ENCODE data around the gene TMX3.

The TMX3 gene

DNA sequence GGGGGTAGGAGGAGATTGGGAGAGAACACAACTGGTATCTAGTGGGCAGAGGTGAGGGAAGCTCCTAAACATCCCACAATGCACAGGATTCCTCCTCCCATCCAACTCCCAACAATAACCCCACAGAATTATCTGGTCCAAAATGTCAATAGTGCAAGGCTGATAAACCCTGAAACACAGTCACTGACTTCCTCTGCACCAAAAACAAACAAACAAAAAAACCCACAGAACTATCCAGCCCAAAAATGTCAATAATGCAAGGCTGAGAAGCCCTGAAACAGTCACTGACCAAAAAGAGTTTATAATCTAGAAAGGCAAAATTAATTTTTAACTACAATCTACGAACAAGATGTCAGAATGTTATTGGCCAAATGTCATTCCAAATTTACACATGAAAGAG lies 9.8 kb downstream of the TMX3 start:
- DNase-seq, result no peak

DNA sequence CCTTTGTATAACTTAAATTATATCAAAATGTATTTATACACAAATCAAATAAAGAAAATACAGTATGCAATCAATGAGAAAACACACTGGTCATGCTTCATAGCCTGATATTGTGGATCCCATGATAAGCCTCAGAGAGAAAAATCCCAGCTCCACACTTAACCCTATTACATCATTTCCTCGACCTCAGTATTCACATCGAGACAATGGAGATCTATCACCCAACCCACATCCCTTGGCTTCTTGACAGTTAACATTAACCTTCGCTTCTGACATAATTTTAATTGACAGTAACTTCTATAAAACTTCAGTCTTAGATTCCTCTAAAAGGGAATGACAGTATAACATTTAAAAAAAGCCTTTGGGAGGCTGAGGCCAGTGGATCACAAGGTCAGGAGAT lies 11.6 kb downstream of the TMX3 start:
- no peak for DNase-seq

DNA sequence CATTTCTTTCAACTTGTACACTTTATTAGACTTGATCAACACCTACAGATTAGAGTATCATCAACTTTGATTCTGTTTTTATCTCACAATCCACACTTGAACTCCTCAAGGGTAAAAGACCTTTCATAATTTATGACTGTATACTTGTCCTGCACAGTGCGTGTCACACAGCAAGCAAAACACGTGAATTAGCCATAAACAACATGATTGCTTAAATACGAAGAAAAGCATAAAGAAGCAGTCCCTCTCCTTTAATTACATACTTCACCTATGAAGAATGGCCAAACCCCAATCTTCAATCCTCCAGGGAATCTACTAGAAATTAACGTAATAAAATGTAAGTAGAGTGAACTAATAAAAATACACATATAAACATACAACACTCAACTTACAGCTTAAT lies 13.6 kb downstream of the TMX3 start:
- DNase-seq, result no peak

DNA sequence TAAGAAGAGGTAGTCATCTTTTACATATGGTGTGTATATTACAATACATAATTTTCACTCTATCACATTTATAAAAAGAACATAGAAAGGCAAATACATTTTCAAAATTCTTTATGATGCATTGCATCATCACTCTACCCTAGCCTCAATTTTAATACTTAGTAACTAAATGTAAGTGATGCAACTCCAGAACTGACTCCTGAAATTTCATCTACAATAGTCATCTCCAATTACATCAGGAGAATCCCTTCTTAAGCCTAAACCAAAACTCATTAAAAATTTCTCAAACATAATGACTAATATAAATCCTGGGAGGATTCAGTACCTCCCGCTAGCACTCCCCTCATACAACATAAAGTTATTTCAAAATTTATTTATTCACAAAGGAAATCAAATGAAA lies 15.9 kb downstream of the TMX3 start:
- no peak for DNase-seq

DNA sequence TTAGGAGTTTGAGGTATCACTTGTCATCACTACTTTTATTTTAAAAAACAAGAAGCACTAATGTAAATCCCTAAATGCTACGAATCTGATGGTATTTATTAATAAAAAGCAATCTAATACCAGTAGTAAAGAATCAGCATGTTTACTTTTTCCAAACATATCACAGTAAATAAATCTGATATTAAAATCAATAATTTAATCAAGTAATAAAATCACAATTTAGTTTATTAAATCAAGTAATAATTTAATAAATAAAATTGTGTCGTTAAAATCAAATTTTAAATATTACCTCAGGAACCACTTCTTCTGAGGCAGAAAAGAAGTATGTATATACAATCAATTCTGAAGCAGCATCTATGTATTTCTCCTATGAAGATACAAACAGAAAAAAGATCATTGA lies 18.0 kb downstream of the TMX3 start:
- DNase-seq, result no peak

DNA sequence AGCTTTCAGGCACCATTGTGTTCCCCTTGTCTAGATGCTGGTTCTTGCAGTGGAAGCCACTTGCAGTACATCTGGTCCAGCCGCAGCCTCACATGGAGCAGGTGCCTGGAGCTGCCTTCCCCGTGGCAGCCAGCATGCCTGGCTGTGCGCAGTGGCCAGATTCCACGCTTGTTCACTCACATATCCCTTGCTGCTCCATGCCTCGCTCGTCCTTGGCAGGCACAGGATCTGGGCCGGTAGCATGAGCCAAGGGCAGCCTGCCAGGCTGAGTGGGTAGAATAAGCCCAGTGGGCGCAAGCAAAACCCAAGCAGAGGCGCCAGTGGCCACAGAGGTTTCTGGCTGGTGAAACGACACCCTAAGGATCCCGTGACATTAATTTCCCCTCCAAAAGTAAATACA lies 20.6 kb downstream of the TMX3 start:
- no peak for DNase-seq

DNA sequence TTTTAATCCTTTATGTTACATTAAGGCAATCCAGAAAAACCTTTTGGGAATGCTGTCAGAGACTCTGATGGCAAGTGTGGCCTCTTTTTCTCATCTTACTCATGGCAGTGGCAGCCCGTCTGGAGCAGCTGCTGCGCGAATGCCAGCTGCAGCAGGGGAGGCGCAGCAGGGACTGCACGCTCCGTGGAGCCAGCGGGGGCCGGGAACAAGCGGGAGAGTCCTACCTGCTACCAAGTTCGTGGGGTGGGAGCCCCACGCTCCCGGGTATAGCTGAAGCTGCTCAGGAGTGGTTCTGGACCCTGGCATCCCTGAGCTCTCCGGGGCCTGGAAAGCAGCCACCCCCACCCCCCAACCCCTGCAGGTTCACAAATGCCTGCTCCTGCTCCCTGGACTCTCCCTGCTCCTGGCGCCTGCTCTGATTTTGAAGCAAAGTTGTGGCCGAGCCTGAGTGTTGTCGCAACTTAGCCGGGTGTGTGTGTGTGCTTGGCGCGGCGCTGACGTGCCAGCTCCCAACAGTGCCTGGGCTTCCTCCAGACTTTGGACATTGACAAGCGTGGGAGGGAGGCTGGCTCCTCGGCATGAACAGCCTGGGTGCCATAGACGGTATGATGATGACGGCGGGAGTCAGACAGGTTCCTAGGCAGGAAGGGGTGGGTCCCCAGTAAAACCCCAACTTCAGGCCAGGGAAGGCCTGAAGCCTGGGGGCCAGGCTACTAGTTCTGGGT lies 21.7 kb downstream of the TMX3 start:
- DNase-seq, result no peak

DNA sequence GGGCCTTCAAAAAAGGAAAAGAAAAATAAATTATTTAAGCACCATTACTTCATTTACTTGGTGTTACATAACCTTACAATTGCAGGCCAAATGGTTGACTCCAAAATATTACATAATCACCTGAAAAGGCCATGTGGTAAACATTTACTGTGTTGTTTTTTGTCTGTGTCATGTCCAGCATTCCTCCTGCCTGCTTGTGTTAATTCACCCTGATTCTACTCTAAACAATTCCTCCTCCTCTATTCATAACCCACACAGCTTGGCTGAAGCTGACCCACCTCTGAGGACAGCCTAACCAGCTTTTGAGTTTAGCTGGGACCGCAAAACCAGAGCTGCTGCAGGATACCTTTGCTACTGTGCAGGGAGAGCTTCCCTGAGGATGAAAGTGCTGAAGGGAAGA lies 35.4 kb downstream of the TMX3 start:
- no peak for DNase-seq

DNA sequence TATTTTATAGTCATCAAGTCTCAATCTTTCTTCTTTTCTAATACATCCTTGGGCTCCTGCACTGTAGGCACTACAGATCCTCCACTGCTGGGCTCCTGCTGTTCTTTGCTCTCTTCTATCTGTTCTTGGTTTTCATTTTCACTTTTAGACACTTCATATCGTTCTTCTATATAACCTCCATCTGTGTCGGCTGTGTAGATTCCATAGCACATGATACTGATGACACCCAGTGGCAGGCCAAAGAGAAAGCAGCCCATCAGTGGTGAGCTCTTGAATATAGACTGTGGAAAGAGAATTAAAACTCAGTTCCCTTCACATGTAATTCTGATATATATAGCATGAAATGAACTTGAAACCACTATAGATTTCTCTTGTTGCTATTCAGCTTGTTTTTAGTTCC lies 38.0 kb downstream of the TMX3 start:
- peak; percentile 16 for DNase-seq

DNA sequence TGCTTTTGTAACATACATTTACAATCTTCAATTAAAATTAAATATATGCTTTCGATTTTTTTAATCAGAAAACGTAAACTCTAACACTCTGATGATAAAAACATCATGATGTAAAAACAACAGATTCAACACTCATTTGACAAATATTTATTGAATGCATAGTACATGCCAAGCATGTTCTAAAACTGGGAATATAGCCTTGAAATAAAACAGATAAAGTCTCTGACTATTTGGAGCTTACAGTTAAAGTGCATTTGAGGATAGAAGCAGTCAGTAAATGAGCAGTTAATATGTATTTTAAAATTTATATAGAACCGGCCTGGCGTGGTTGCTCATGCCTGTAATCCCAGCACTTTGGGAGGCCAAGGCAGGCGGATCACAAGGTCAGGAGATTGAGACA lies 47.8 kb downstream of the TMX3 start:
- DNase-seq, result no peak

DNA sequence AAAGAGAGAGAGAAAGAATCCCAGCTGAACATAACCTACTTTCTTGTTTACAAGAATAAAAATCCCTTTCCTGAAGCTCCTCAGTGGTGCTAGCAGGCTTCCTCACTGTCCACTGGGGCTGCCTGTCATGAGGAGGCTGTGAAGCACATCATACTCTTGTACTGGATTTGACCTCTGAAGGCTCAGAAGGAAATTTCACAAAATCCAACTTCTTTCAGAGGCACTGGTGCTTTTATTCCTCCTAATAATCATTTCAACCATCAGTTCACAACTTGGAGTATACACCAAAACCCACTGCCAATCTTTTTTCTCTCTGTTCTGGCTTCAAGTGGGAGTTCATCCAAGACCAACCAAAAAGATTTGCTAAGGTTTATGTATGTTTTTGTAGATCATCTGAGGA lies 48.5 kb downstream of the TMX3 start:
- DNase-seq, result no peak

DNA sequence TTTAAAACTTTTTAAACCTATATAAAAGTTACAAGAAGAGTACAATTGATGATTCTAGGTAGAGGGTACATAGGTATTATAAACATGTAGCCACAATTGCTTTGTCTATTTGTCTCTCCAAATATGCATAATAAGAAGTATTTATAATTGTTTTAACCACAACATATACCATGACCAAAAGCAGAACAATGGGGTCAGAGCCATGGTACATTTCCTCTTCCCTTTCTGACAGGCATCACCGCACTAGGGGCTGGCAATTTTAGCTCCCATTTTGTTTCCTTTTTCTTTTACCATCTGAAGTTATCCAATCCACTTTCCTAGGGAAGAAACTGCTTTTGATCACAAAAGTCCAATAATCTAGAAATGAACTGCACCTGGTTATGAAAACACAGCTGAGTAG lies 49.3 kb downstream of the TMX3 start:
- DNase-seq, result no peak

DNA sequence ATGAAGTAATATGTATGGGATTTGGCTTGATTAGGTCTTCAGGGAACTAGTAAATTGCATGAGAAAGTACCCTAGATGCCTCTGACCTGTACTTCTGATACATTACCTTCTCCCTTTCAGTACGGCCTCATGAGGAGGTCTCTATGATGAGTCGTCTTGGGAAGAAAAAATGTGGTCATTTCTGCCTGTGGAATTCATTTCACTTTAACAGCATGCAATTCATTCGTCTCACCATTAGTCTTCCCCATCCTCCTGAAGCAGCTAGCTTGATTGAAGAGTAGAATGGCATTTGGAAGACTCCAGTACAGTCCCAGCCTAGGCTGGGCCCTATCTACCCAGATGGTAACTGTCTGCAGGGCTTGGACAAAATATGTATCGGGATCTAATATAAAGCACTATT lies 52.2 kb downstream of the TMX3 start:
- DNase-seq, result peak; percentile 2

DNA sequence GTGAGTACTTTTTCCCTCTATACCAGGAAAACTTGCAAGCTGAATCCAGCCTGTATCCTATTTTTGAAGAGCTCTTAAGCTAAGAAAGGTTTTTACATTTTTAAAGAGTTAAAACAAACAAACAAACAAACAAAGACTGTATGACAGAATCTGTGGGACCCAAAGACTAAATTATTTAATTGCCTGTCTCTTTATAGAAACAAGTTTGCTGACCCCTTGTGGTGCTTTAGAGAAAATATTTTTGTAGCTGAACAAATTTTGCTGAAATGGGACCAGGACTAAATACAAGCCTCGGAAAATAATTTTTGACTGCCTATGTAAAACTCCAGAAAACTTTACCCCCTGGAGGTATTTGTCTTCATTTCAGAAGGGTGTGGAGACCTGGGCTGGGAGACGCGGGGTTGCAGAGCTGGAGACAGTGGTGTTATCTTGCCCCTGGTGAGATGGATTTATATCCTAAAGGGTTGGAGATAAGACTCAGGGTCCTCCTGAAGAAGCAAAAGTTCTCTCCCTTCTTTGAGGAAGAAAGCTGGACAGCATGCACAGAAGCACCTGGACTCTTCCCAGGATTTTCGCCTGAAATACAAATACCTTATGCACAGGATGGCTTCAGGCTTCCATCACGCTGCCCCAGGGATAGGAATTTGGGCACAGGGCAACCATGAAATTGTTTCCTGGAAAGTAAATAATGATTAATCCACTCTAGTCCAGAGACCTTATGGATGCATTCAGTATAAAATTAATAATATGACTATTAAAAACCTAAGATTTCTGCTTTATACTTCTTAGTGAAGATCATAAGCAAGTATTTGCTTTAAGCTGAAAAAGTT lies 54.3 kb downstream of the TMX3 start:
- peak; percentile 23 for DNase-seq

DNA sequence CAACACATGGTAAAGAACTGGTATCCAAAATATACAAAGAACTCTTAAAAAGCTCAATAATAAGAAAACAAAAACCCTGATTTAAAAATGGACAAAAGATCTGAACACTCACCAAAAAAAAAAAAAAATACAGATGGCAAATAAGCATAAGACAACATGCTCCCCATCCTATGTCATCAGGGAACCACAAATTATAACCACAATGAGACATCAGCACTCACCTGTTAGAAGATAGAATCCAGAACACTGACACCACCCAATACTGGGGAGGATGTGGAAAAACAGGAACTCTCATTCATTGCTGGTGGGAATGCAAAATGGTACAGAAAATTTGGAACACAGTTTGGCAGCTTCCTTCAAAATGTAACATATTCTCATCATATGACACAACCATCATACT lies 66.7 kb downstream of the TMX3 start:
- no peak for DNase-seq

DNA sequence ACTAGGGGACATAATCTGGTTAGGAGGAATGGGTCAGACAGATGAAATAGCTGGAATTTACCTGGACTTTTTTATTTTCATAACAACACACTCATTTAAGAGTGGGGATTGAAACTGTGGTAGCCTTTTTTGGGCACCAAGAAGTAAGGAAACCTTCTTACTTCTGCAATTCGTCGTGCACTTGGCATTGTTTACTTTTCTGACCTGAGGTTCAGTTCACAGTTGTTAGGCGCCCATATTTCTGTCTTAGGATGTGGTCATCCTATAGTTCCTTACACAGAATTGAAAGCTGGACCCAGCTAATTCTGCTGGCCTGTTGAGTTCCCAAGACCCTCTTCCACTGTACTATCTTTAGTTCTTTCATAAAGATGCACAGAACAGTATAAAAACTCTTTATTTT lies 72.9 kb downstream of the TMX3 start:
- DNase-seq, result no peak

DNA sequence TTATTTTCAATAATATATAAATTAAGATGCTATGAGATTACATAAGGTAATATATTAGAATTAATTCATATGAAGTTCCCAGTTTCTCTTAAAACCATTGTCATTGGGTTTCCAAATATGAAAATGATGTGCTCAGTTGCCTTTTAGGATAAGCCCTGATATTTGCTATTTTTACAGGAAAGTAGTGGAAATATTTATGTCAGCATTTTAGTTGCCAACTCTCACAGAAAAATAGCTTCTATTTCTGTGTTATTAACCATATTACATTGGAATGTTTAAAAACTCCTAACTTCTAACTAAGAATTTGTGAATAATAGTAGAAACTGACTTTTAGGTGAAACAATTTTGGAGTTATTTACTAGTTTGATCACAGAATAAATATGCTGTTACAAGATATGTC lies 74.0 kb downstream of the TMX3 start:
- no peak for DNase-seq

DNA sequence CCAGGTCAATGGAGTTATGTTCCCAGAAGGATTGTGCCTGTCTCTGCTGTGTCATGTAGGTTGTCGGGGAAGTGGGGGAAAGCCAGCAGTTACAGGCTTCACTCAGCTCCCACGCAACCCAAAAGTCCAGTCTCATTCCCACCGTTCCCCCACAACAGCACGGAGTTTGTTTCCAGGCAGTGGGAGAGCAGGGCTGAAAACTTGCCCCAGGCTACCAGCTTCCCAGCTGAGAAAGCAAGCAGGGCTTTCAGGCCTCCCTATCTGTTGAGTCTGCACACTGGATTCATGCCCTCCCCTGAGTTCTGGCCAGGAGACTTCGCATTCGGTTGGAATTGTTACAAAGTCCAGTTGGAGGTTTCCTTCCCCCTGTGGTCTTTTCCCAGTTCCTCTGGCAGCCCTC lies 76.3 kb downstream of the TMX3 start:
- no peak for DNase-seq

DNA sequence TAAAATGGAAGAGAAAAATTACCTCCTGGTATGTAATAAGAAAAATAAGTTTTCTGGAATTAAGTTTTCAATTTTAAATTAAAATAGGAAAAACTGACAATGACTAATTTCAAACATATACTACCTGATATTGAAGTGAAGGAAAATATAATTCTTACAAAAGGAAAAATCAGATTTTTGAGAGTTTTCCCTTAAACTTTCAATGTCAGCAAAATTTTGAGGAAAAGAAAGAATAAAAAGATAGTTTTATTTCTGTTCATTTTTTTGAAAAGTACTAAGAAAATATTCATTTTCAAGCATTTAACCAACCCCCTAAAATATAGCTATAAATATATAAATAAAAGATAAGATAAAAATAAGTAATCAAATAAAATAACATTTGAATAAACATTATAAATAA lies 87.1 kb downstream of the TMX3 start:
- no peak for DNase-seq
